Left ventricle myocardium inferior (tissue), 1 donor: ENCODE data around the gene ZNF813. TPM values are rescaled to one million over a fixed set of nuclear protein-coding genes. Genes with fewer than 3 reads are reported as not detected.

Experiments
- total RNA-seq: library from RNA; stranded (reverse); fragmentation: NEBNext Ultra II Directional; extraction: Animal tissue kit (Norgen Biotek cat#: 25700); gene quantifications from one replicate; pipeline ENCODE4 v1.2.1, GENCODE V29; 2021
- donor health status: DM: no; HTN: yes; CAD: no; lungs with severe emphysema.

ZNF813 gene
- total RNA-seq, 1 donor from 2014 or later, result 1.8 TPM

Other genes starting within 250 kb of the ZNF813 start
- 25.2 TPM for gene ZNF677, start 212.9 kb upstream of the ZNF813 start, total RNA-seq
- gene VN1R2, start 209.4 kb upstream of the ZNF813 start, total RNA-seq, result not detected
- gene VN1R4, start 200.0 kb upstream of the ZNF813 start, total RNA-seq, result not detected
- gene ZNF845, start 134.0 kb upstream of the ZNF813 start, total RNA-seq, result 3.5 TPM
- gene ZNF525, start 102.0 kb upstream of the ZNF813 start, total RNA-seq, result 4.3 TPM
- 4.0 TPM for gene ZNF765, start 72.6 kb upstream of the ZNF813 start, total RNA-seq
- gene ZNF761, start 35.7 kb upstream of the ZNF813 start, total RNA-seq, result 3.3 TPM
- 10.1 TPM for gene ZNF331, start 70.4 kb downstream of the ZNF813 start, total RNA-seq
- gene DPRX, start 164.3 kb downstream of the ZNF813 start, total RNA-seq, result not detected